Mesenteric fat pad (tissue), 1 donor: ENCODE data around the gene COL1A1. TPM values are rescaled to one million over a fixed set of nuclear protein-coding genes. Genes with fewer than 3 reads are reported as not detected.

ENCODE experiments used
- DNase-seq: peaks from one replicate; pipeline ENCODE4 v3.0.0-alpha.2; 2020; ENCODE audit warnings: low spot score
- long read RNA-seq: library from polyadenylated mRNA; unstranded; transcript quantifications from one replicate; pipeline ENCODE4 v2.0.0, GENCODE V29; 2020
- total RNA-seq: library from RNA; stranded (reverse); fragmentation: NEBNext Ultra II Directional; extraction: Animal tissue kit (Norgen Biotek cat#: 25700); gene quantifications from one replicate; pipeline ENCODE4 v1.2.1, GENCODE V29; 2021
- donor health status: DM: yes; HTN: yes; CAD: no.

Gene COL1A1
- total RNA-seq, result 309 TPM
- long read RNA-seq, full-length matches to known transcripts, result 38 of 236 reads
- long read RNA-seq, partial matches to known transcripts, result 180 of 236 reads
- long read RNA-seq, other reads (novel, unspliced or antisense), result 18 of 236 reads

DNA sequence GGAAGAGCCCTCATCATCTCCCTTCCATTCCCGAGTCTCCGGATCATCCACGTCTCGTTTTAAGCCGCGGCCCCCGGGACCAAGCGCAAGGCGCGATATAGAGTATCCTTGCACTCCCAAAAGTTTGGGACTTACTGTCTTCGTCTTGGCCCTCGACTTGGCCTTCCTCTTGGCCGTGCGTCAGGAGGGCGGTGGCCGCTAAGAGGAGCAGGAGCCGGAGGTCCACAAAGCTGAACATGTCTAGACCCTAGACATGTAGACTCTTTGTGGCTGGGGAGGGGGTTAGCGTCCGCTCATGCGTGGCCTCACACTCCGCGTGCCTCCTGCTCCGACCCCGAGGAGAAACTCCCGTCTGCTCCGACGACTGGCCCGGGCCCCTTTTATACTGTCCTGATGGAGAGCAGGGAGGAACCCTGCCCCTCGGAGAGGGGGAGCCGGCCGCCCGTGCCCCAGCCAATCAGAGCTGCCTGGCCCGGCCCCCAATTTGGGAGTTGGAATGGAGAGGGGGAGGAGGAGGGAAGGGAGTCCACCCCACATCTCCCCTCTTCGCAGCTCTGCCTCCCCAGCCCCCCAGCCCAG lies at the start of gene COL1A1:
COL1A1 (minus strand) TSS at position 356 of the 579 bp plus-strand sequence; CDS start at position 238, 118 bp downstream.
- DNase-seq, result no peak

DNA sequence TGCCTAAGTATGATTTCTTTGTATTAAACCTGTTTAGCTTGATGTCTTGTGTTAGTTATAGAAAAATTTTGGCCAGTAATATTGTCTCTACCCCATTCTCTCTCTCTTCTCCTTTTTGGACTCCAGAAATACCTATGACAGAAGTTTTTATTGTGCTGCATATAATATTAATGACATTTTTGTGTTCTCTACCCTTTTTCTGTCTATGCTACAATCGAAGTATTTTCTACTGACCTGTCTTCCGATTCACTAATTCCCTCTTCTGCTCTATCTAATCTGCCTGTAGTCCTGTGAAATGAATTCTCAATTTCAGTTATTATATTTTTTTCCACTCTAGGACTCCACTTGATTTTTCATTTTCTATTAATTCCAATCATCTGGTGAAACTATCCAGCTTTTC lies 46.8 kb upstream of the COL1A1 start:
- no peak for DNase-seq

DNA sequence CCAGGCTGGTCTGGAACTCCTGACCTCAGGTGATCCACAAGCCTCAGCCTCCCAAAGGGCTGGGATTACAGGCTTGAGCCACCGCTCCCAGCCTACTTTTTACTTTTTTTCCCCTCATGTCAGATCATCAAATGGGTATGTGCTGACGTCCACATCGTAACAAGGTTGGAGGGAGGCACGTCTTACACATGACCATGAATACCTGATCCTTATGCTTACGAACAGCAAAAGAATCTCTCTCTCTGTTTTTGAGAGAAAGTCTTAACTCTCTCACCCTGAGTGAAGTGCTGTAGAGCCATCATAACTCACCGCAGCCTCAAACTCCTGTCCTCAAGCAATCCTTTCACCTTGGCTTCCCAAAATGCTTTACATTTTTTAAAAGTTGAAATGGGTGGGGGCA lies 43.3 kb upstream of the COL1A1 start:
- DNase-seq, result no peak

DNA sequence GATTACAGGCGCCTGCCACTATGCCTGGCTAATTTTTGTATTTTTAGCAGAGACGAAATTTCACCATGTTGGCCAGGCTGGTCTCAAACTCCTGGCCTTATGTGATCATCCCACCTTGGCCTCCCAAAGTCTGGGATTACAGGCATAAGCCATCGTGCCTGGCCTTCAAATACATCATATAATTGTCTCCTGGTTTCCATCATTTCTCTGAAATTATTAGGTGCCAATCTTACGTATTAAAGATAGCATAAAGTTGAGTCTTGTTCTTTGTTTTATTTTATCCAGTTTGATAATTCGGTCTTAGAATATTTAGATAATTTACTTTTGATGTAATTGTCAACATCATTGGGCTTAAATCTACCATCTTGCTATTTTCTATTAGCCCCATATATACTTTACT lies 40.0 kb upstream of the COL1A1 start:
- no peak for DNase-seq

DNA sequence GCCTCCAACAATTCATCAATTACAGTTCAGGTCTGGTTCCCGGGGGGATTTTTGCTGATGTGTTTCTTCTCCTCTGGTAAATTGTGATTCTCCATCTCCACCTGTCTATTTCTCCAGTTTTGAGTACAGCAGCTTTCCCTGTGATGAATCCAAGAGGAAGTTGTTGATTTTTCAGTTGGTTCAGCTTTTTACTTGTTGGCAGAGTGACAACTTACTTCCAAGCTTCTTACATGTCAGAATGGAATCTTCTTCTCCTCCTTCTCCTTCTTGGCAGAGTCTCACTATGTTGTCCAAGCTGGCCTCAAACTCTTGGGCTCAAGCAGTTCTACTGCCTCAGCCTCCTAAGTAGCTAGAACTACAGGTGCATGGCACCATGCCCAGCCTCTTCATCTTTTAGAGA lies 39.4 kb upstream of the COL1A1 start:
- DNase-seq, result no peak

DNA sequence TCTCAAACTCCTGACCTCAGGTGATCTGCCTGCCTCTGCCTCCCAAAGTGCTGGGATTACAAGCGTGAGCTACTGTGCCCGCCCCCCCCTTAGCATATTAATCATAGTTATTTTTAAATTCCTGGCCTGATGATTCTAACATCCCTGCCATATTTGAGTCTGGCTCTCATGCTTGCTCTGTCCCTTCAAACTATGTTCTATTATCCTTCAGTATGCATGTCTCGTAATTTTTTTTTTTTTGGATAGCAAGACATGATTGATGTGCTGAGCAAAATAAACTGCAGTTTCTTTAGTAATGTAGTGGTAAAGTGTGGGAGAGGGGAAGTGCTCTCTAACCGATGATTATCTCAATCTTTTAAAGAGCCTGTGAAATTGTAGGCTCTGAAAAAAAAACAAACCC lies 38.5 kb upstream of the COL1A1 start:
- no peak for DNase-seq

DNA sequence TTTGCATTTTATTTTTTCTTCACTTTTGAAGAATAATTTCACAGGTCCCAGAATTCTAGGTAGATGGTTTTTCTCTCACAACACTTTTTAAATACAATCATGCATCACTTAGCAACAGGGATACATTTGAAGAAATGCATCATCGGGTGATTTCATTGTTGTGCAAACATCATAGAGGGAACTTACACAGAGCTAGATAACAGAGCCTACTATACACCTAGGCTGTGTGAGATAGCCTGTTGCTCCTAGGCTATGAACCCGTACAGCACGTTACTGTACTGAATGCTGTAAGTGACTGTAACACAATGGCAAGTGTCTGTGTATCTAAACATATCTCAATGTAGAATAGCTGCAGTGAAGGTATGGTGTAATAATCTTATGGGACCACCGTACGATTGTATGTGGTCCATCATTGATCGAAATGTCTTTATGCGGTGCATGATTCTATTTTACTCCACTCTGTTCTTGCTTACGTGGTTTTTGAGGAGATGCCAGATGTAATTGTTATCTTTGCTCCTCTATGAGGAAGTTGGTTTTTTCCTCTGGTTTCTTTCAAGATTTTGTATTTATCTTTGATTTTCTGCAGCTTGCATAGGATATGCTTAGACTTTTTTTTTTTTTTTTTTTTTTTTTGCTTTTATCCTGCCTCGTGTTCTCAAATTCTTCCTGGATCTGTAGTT lies 37.3 kb upstream of the COL1A1 start:
- DNase-seq, result no peak

DNA sequence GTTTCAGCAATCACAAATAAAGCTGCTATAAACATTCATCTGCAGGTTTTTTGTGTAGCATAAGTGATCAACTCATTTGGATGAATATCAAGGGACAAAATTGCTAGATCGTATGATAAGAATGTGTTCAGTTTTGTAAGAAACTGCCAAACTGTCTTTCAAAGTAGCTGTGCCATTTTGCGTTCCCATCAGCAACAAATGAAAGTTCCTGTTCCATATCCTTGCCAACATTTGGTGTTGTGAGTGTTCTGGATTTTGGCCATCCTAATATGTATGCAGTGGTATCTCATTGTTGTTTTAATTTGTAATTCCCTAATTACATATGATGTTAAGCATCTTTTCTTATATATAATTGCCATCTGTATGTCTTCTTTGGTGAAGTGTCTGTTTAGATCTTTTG lies 36.5 kb upstream of the COL1A1 start:
- no peak for DNase-seq

DNA sequence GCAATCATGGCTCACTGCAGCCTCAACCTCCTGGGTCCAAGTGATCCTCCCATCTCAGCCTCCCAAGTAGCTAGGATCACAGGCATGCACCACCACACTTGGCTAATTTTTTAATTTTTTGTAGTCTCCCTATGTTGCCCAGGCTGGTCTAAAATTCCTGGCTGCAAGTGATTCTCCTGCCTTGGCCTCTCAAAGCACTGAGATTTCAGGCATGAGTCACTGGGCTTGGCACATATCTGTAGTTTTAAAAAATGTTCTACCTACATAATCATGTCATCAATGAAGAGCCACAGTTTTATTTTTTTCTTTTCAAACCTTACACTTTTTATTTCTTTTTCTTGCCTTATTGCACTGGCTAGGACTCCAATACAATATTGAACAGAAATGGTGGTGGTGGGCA lies 33.1 kb upstream of the COL1A1 start:
- no peak for DNase-seq

DNA sequence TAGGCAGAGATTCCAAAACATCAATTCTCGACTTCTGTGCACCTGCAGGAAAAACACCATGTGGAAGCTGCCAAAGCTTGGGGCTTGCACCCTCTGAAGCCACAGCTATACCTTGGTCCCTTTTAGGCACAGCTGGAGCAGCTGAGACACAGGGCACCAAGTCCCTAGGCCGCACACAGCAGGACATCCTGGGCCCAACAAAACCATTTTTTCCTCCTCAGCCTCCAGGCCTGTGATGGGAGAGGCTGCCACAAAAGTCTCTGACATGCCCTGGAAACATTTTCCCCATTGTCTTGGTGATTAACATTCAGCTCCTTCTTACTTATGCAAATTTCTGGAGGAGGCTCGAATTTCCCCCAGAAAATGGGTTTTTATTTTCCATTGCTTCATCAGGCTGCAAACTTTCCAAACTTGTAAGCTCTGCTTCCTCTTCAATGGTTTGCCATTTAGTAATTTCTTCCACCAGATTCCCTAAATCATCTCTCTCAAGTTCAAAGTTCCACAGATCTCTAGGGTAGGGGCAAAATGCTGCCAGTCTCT lies 24.3 kb upstream of the COL1A1 start:
- DNase-seq, result no peak

DNA sequence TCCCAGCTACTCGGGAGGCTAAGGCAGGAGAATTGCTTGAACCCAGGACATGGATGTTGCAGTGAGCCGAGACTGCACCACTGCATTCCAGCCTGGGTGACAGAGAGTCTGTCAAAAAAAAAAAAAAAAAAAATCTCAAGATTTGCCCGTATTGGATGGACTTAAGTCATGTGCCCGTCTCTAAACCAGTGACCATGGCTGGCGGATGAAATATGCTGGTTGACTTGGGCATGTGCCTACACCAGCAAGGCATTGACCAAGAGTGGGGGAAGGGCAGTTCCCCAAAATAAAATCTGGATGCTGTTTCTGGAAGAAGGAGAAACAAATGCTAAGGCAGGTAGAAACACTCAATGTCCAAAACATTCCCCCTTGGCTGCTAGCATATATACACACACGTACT lies 21.5 kb upstream of the COL1A1 start:
- DNase-seq, result no peak

DNA sequence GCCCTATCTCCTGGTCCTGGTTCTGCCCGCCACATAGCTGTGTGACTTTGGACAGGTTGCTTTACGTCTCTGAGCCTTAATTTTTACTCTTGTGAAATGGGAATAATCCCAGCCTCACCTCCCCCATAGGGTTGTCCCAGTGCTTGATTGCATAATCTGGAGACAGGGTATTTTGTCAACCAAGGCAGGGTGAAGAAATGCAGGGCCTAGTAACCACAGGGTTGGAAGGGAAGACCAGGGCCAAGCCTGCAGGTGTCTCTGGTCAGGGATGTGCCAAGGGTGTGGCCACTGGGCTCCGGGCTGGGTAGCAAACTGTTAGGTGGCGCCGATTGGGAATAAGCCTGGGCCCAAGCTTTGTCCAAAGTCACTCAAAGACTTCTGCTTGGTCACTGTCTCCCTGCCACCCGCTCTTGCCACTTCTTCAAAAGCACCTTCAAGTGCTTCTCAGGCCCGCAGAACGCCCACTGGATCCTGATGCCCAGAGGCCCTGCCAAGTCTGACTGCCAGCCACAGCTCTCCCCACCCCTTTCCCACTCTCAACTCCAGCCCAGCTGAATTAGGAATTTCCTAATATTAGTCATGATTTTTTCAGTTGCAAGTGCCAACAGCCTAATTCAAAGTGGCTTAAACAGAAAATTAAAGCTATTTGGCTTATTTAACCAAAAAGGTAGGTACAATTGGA lies 20.6 kb upstream of the COL1A1 start:
- DNase-seq, result no peak

DNA sequence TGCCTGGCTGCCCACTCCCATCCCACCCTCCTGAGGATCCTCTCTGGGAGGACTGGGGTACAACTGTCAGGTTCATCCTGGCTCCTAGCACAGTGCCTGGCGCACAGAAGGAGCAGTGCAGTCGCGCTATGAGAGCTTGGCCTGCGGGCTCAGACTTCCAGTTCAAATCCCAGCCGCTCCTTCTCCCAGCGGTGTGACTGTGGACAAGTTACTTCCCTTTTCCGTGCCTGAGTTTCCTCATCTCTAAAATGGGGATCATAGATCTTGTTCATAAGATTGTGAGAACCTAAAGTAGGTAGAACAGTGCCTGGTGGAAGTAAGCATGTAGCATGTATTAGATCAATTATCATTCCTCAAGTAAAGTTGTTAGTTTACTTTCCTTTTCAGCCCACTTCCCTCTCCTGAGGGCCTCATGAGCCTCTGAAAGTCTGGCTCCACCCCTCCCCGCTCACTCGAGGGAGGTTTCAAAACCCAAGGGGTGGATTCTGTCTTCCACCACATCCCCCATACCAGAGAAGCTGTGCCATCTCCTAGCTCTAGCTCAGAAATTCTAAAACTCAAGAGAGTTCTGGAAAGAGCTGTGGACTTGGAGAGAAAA lies 19.9 kb upstream of the COL1A1 start:
- DNase-seq, result peak; percentile 11

DNA sequence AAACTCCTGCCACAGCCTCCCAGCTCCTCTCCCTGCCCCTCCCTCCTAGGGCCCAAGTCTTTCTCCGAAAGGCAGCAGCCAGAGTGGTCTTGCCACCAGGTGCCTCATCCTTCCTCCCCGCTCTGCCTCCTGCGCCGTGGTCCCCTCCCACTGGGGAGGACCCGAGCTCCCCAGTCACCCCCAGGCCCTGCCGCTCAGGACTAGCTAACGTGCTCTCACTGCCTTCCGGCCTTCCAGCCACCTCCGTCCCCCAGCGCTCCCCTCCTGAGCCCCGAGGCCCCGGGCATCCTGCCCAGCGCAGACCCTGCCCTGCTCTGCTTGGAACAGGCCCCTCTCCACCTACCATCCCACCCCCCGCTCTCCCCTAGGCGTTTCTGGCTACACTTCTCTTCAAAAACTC lies 19.4 kb upstream of the COL1A1 start:
- no peak for DNase-seq

DNA sequence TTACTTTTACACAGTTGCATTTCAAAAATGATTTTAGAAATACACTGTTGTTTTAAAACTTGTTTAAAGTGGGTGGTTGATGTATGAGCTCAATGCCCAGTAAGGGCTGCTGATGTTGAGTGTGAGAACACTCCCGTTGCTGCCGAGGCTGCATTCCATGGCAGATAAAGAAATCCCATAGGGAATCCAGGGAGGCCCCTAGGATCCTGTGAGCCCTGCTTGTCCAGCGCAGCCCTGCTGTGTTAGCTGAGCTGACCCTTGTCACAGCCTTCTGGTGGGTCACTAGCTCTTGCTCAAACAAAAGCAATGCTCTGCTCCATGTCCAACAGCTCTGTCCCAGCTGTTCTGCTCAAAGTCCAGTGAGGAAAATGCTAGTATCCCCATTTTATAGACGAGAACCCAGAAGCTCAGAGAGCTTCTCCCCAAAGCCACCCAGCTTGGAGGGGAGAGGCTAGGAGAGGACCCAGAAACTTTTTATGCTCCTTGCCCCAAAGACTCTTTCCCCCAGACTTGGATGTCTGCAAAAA lies 18.6 kb upstream of the COL1A1 start:
- peak; percentile 82 for DNase-seq

DNA sequence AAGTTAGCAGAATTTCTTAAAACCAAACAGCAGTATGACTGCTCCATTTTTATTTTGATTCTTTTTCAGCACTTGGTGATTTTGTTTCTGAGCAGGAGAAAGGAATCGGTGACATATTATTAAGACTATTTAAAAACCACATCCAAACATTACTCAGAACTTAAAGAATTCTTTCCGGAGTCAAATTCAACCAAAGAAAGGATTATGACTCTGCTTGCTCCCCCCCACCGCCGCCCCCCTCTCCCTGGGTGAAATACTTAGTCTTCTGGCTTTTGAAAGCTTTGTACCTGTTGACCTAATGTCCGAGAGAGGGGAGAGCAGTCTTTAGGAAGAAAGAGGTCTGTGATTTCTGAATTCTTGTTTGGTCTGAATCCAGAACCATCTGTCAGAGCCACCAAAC lies 17.9 kb upstream of the COL1A1 start:
- DNase-seq, result no peak

DNA sequence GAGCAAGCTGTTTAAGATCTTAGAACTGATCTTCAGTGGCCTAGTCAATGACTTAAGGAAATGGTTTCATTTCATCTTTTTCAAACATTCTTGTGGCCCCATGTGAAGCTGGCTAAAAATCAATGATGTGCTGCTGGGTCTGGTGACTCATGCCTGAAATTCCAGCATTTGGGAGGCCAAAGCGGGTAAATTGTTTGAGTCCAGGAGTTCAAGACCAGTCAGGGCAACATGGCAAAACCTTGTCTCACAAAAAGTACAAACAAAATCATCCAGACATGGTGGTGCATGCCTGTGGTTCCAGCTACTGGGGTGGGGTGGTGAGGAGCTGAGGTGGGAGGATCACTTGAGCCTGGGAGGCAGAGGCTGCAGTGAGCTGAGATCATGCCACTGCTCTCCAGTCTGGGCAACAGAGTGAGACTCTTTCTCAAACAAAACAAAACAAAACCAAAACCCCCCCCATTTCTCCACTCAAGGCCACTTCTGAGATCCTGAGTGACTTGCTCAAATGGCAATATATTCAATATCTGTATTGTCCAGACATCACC lies 17.4 kb upstream of the COL1A1 start:
- peak; percentile 49 for DNase-seq

DNA sequence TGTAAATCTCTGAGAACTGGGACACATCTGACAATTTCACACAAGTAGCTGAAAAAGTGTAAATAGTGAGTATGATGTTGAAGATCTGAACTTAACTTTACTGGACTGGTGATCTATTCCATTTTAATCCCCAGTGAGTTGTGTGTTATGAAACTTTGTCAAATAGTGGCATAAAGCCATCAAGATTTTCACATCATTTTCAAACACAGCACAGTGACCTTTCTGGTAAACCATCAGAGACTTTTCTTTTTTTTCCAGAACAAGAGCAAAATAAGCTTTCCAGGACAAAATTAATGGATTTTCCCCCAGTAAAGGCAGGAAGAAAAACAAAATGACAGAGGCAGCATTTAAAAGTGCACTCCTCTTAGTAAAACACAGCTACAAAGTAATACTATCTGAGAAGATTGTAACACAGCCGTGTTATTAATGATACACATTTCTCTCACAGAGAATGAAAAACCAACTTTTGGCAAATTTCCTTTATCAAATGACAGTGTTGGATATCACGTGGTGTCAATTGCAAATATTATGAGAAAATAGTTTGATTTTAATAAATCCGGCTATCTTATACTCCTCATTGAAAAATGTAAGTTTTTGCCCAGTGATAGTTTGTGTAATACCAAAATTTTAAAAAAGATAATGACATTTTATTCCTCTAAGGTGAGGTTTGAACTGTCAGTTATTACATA lies 16.8 kb upstream of the COL1A1 start:
- DNase-seq, result no peak

DNA sequence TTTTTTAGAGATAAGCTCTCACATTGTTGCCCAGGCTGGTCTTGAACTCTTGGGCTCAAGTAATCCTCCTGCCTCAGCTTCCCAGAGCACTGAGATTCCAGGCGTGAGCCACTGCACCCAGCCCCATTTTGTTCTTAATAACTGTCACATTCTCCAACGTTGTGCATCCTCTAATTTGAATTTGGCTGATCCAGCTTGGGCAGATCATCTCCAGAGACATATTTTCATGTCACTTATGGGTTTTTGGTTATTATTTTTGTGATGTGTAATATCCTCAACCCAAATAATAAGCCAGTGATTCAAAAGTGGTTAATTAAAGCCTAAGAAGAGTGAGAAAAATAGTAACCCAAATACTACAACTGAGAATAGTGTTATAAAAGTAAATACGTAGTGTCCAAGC lies 16.2 kb upstream of the COL1A1 start:
- peak; percentile 11 for DNase-seq

DNA sequence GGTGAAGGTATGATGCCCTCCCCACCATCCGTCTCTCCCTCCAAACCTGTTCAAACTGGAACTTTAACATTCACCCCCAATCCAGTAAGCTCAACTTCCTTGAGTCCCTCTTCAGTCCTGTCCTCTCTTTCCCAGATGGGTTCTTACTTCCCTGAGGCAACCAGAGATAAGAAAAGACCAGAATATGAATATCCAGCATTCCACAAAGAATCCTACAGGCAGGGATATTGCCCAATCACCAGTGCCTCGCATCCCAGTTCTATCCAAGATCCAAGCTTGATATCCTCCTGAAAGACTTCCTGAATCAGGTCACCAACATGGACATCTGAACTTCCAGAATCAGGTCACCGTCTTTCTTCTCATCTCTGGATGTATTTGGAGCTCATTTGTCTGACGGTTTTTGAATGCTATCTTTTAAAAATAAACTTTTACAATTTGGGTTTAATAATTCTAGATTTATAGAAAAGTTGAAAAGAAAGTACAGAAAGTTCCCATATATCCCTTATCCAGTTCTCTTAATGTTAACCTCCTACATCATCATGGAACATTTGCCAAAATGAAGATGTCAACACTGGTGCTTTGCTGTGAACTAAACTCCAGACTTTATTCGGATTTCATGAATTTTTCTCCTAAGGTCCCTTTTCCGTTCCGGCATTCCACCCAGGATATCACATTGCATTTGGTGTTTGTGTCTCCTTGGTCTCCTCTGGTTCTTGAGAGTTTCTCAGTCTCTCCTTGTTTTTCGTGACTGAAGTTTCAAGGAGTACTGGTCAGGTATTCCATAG lies 13.7 kb upstream of the COL1A1 start:
- DNase-seq, result peak; percentile 22
